WTC11 (cell line): Measurements from ENCODE around the gene ATP11A. TPM values are rescaled to one million over a fixed set of nuclear protein-coding genes. Genes with fewer than 3 reads are reported as not detected.
"Not testable (repeated sequence)": the region's sequence is repeated elsewhere in the genome, so short reads cannot be mapped to it uniquely, and the experiment has no call there.

Experiments used
- ATAC-seq: fragments of 200-7000 bp; cut with Tn5 transposase; 2 replicates; pipeline ENCODE4 v1.10.0; 2021; ENCODE audit warnings: mild to moderate bottlenecking, moderate library complexity
- CTCF ChIA-PET: fragments of 300-600 bp; sonication (Branson Sonifier 250); formaldehyde crosslinking; loops from one replicate; lab custom pipeline; 2021; ENCODE audit warnings: antibody characterized with exemption; lab: Charles Lee
- POLR2A ChIA-PET: fragments of 350-600 bp; sonication (Branson Sonifier 250); formaldehyde crosslinking; loops from one replicate; lab custom pipeline; 2021; ENCODE audit warnings: antibody characterized with exemption; lab: Charles Lee
- DNase-seq: peaks from one replicate; pipeline ENCODE4 v3.0.0; 2021; ENCODE audit warnings: low spot score
- H3K27ac Mint-ChIP-seq: 2 replicates; pipeline ENCODE4 v1.8.0; 2021; ENCODE audit warnings: mixed read lengths
- H3K27me3 Mint-ChIP-seq: 2 replicates; pipeline ENCODE4 v1.8.0; 2021; ENCODE audit warnings: low read depth, mild to moderate bottlenecking, moderate library complexity, mixed read lengths
- H3K36me3 Mint-ChIP-seq: 2 replicates; pipeline ENCODE4 v1.8.0; 2021; ENCODE audit warnings: mixed read lengths
- H3K4me1 Mint-ChIP-seq: 2 replicates; pipeline ENCODE4 v1.8.0; 2022; ENCODE audit warnings: mixed read lengths
- H3K4me3 Mint-ChIP-seq: 2 replicates; pipeline ENCODE4 v1.8.0; 2021; ENCODE audit warnings: mild to moderate bottlenecking, moderate library complexity, mixed read lengths
- H3K9me3 Mint-ChIP-seq: 2 replicates; pipeline ENCODE4 v1.8.0; 2021; ENCODE audit warnings: mixed read lengths
- CREB1 ChIP-seq: sonication (generic); formaldehyde crosslinking; IDR thresholded peaks from 2 replicates; pipeline ENCODE4 v1.8.0; 2023; ENCODE audit warnings: mild to moderate bottlenecking, missing genetic modification reagents
- CREM ChIP-seq: sonication (generic); formaldehyde crosslinking; IDR thresholded peaks from 2 replicates; pipeline ENCODE4 v1.8.1; 2022; ENCODE audit warnings: mild to moderate bottlenecking, missing genetic modification reagents, moderate library complexity
- EMX1 ChIP-seq: fragments of 250-450 bp; sonication (Bioruptor Pico); IDR thresholded peaks from 2 replicates; pipeline ENCODE4 v1.8.0; 2021; ENCODE audit warnings: mild to moderate bottlenecking
- ETV6 ChIP-seq: sonication (generic); formaldehyde crosslinking; IDR thresholded peaks from 2 replicates; pipeline ENCODE4 v1.8.1; 2022; ENCODE audit warnings: mild to moderate bottlenecking, missing genetic modification reagents
- FOXP1 ChIP-seq: sonication (generic); formaldehyde crosslinking; IDR thresholded peaks from 2 replicates; pipeline ENCODE4 v1.8.0; 2022; ENCODE audit warnings: missing genetic modification reagents, mild to moderate bottlenecking, moderate library complexity, borderline replicate concordance
- OVOL2 ChIP-seq: fragments of 250-450 bp; sonication (Bioruptor Pico); IDR thresholded peaks from 2 replicates; pipeline ENCODE4 v1.9.0; 2021; ENCODE audit warnings: mild to moderate bottlenecking, borderline replicate concordance
- PRRX2 ChIP-seq: fragments of 250-450 bp; sonication (Bioruptor Pico); IDR thresholded peaks from 2 replicates; pipeline ENCODE4 v1.8.0; 2021; ENCODE audit warnings: mild to moderate bottlenecking
- TCF7 ChIP-seq: sonication (generic); formaldehyde crosslinking; IDR thresholded peaks from 2 replicates; pipeline ENCODE4 v1.8.0; 2022; ENCODE audit warnings: mild to moderate bottlenecking, low read depth, missing genetic modification reagents, moderate library complexity
- TP53 ChIP-seq: sonication (generic); formaldehyde crosslinking; IDR thresholded peaks from 2 replicates; pipeline ENCODE4 v1.8.1; 2023; ENCODE audit warnings: mild to moderate bottlenecking, missing genetic modification reagents
- total RNA-seq: library from RNA; stranded (reverse); gene quantifications from 3 replicates; pipeline ENCODE4 v1.2.3, GENCODE V29; 2021
- TF ChIP-seq, protein P1 (sequence below): fragments of 250-450 bp; sonication (Bioruptor Pico); IDR thresholded peaks from 2 replicates; pipeline ENCODE4 v1.9.0; 2021; ENCODE audit warnings: mild to moderate bottlenecking
- TF ChIP-seq, protein P2 (sequence below): sonication (generic); formaldehyde crosslinking; IDR thresholded peaks from 2 replicates; pipeline ENCODE4 v1.8.1; 2023; ENCODE audit warnings: mild to moderate bottlenecking, missing genetic modification reagents
- TF ChIP-seq, protein P3 (sequence below): sonication (generic); formaldehyde crosslinking; IDR thresholded peaks from 2 replicates; pipeline ENCODE4 v1.8.1; 2023; ENCODE audit warnings: mild to moderate bottlenecking, missing genetic modification reagents
- TF ChIP-seq, protein P4 (sequence below): fragments of 250-450 bp; sonication (Bioruptor Pico); IDR thresholded peaks from 2 replicates; pipeline ENCODE4 v1.9.0; 2021; ENCODE audit warnings: mild to moderate bottlenecking
- TF ChIP-seq, protein P5 (sequence below): sonication (generic); formaldehyde crosslinking; IDR thresholded peaks from 2 replicates; pipeline ENCODE4 v1.8.1; 2023; ENCODE audit warnings: mild to moderate bottlenecking, missing genetic modification reagents, moderate library complexity
- TF ChIP-seq, protein P6 (sequence below): sonication (generic); formaldehyde crosslinking; IDR thresholded peaks from 2 replicates; pipeline ENCODE4 v1.8.1; 2023; ENCODE audit warnings: mild to moderate bottlenecking, moderate library complexity, missing genetic modification reagents
- TF ChIP-seq, protein P7 (sequence below): fragments of 250-450 bp; sonication (Bioruptor Pico); conservative IDR thresholded peaks from 2 replicates; pipeline ENCODE4 v1.9.0; 2021; ENCODE audit warnings: mild to moderate bottlenecking

ATP11A gene
- total RNA-seq, 1 experiment from 2014 or later, result 100 TPM

DNA sequence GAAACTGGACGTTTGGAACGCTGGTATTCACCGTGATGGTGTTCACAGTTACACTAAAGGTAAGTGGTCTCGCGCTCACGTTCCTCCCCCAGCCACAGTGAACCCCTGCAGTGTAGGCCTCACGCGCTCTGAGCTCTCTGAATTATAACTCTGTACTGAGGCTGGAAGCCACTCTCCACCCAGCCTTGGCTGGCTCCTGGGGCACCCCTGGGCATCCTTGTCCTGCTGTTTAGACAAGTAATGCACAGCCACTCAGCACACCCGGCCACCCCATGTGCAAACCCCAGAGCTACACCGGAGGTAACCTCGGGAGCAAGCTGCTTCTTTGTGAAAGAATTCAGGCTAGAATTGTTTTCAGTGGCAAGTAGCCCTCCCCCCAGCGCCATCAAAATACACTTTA lies 181.9 kb downstream of the ATP11A start:
- ChIA-PET CTCF (no interaction called here), POLR2A (no interaction called here)
- H3K4me3 Mint-ChIP-seq, result no peak overlapping the region
- H3K27me3 Mint-ChIP-seq, result no peaks in the 10 kb centered on the region
- H3K36me3 Mint-ChIP-seq, result peaks cover 59% of the 10 kb centered on the region
- H3K4me1 Mint-ChIP-seq, result peaks cover 5% of the 10 kb centered on the region; the same call in 1 of the 2 replicates
- H3K9me3 Mint-ChIP-seq, result peaks cover 6% of the 10 kb centered on the region; the same call in 1 of the 2 replicates
- no peak for DNase-seq
- ATAC-seq, result no peak
- TF ChIP-seq ETV6 (no peak), EMX1 (no peak), TCF7 (no peak), TP53 (CRISPR knock-in tag) (no peak), FOXP1 (CRISPR knock-in tag) (no peak), CREM (CRISPR knock-in tag) (no peak), OVOL2 (CRISPR knock-in tag) (no peak), PRRX2 (CRISPR knock-in tag) (no peak)
- TF ChIP-seq, protein P1, sequence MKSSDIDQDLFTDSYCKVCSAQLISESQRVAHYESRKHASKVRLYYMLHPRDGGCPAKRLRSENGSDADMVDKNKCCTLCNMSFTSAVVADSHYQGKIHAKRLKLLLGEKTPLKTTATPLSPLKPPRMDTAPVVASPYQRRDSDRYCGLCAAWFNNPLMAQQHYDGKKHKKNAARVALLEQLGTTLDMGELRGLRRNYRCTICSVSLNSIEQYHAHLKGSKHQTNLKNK, result no peak
- TF ChIP-seq, protein P2, sequence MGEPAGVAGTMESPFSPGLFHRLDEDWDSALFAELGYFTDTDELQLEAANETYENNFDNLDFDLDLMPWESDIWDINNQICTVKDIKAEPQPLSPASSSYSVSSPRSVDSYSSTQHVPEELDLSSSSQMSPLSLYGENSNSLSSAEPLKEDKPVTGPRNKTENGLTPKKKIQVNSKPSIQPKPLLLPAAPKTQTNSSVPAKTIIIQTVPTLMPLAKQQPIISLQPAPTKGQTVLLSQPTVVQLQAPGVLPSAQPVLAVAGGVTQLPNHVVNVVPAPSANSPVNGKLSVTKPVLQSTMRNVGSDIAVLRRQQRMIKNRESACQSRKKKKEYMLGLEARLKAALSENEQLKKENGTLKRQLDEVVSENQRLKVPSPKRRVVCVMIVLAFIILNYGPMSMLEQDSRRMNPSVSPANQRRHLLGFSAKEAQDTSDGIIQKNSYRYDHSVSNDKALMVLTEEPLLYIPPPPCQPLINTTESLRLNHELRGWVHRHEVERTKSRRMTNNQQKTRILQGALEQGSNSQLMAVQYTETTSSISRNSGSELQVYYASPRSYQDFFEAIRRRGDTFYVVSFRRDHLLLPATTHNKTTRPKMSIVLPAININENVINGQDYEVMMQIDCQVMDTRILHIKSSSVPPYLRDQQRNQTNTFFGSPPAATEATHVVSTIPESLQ (CRISPR knock-in tag), result no peak
- TF ChIP-seq, protein P3, sequence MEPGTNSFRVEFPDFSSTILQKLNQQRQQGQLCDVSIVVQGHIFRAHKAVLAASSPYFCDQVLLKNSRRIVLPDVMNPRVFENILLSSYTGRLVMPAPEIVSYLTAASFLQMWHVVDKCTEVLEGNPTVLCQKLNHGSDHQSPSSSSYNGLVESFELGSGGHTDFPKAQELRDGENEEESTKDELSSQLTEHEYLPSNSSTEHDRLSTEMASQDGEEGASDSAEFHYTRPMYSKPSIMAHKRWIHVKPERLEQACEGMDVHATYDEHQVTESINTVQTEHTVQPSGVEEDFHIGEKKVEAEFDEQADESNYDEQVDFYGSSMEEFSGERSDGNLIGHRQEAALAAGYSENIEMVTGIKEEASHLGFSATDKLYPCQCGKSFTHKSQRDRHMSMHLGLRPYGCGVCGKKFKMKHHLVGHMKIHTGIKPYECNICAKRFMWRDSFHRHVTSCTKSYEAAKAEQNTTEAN, result no peak
- H3K27ac Mint-ChIP-seq, result no peak overlapping the region

DNA sequence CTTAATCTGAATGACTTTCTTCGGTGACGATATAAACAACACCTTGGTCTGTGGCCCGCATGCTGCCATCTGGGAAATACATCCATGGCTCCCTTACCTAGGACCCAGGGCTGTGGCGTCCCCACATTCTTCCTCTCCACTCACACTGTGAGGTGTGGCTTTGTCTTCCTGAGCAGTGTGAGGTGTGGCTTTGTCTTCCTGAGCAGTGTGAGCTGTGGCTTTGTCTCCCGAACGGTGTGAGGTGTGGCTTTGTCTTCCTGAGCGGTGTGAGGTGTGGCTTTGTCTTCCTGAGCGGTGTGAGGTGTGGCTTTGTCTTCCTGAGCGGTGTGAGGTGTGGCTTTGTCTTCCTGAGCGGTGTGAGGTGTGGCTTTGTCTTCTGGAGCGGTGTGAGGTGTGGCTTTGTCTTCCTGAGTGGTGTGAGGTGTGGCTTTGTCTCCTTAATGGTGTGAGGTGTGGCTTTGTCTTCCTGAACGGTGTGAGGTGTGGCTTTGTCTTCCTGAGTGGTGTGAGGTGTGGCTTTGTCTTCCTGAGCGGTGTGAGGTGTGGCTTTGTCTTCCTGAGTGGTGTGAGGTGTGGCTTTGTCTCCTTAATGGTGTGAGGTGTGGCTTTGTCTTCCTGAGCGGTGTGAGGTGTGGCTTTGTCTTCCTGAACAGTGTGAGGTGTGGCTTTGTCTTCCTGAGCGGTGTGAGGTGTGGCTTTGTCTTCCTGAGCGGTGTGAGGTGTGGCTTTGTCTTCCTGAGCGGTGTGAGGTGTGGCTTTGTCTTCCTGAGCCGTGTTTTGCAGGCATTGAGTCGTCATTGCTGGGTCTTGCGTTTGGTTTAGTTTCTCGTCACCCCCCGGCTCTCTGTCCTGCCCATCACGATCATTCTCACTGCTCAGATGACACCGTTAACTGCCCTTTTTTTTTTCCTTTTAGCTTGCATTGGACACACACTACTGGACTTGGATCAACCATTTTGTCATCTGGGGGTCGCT lies 183.1 kb downstream of the ATP11A start:
- Mint-ChIP-seq H3K27ac (peak overlapping the region; percentile 85), H3K36me3 (peaks cover 51% of the 10 kb centered on the region)
- ChIA-PET CTCF (interaction anchor here (1.4 to 2.1 kb wide), 4 partner anchors 14 to 232 kb away, joined by 4 to 17 read pairs (median 14); no protein-coding TSS in a partner anchor), POLR2A (interaction anchor here (0.6 kb wide), 1 partner anchor 43 kb away, joined by 3 read pairs; no protein-coding TSS in a partner anchor)
- not testable (repeated sequence) for H3K4me3 Mint-ChIP-seq, DNase-seq, H3K27me3 Mint-ChIP-seq, ATAC-seq, H3K4me1 Mint-ChIP-seq, H3K9me3 Mint-ChIP-seq

DNA sequence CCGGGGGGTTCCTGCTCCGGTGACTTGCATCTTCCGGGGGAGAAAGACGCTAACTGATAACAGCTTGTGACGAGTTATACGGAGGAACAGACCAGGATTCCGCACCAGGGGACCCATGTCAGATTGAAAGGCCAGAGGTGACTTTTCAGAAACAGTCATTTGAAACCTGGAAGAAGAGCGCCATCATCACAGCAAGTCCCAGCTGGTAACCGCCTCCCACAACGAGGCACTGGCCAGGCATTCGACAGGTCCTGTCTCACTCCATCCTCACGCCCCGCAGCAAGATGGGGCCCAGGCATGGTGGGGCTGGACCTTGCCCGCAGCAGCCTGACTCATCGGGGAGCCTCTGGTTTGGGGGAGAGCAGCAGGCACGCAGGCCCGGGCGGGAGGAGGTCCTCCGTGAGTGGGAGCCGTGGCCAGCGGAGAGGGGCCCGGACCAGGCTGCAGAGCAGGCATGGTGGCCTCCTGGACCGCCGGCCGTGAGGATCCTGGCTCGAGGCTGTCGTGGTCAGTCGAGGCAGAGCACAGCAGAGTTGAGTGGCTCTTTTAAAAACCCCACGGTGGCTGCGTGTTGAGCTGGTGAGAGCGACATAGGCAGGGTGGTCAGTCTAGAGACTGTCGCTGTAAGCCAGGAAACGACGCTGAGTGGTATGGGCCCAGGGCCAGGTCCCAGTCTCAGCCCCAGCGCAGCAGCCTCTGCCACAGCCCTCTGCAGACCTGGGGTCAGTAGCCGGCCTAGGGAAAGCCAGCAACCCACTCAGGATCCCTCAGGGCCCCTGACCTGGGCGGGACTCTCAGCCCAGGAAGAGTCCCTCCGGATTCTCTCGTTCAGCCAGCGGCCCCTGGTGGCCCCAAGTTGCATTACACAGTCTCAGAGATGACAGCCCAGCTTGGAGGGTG lies 184.3 kb downstream of the ATP11A start:
- POLR2A ChIA-PET, result interaction anchor here (0.6 kb wide), 1 partner anchor 42 kb away, joined by 3 read pairs; no protein-coding TSS in a partner anchor
- CTCF ChIA-PET, result interaction anchor here (0.6 to 2.1 kb wide), 31 partner anchors 9 to 363 kb away, joined by 3 to 17 read pairs (median 4); no protein-coding TSS in a partner anchor
- H3K27ac Mint-ChIP-seq, result peak overlapping the region; percentile 85
- ATAC-seq, result peak; percentile 94
- H3K27me3 Mint-ChIP-seq, result no peaks in the 10 kb centered on the region
- H3K4me3 Mint-ChIP-seq, result no peak overlapping the region
- H3K9me3 Mint-ChIP-seq, result peaks cover 6% of the 10 kb centered on the region; the same call in 1 of the 2 replicates
- peak; percentile 87 for DNase-seq
- peaks cover 47% of the 10 kb centered on the region for H3K36me3 Mint-ChIP-seq
- peaks cover 5% of the 10 kb centered on the region; the same call in 1 of the 2 replicates for H3K4me1 Mint-ChIP-seq
- TF ChIP-seq, protein P4, sequence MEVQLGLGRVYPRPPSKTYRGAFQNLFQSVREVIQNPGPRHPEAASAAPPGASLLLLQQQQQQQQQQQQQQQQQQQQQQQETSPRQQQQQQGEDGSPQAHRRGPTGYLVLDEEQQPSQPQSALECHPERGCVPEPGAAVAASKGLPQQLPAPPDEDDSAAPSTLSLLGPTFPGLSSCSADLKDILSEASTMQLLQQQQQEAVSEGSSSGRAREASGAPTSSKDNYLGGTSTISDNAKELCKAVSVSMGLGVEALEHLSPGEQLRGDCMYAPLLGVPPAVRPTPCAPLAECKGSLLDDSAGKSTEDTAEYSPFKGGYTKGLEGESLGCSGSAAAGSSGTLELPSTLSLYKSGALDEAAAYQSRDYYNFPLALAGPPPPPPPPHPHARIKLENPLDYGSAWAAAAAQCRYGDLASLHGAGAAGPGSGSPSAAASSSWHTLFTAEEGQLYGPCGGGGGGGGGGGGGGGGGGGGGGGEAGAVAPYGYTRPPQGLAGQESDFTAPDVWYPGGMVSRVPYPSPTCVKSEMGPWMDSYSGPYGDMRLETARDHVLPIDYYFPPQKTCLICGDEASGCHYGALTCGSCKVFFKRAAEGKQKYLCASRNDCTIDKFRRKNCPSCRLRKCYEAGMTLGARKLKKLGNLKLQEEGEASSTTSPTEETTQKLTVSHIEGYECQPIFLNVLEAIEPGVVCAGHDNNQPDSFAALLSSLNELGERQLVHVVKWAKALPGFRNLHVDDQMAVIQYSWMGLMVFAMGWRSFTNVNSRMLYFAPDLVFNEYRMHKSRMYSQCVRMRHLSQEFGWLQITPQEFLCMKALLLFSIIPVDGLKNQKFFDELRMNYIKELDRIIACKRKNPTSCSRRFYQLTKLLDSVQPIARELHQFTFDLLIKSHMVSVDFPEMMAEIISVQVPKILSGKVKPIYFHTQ (CRISPR knock-in tag), result no peak
- TF ChIP-seq, protein P5, sequence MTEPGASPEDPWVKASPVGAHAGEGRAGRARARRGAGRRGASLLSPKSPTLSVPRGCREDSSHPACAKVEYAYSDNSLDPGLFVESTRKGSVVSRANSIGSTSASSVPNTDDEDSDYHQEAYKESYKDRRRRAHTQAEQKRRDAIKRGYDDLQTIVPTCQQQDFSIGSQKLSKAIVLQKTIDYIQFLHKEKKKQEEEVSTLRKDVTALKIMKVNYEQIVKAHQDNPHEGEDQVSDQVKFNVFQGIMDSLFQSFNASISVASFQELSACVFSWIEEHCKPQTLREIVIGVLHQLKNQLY (CRISPR knock-in tag), result no peak
- TF ChIP-seq, protein P6, sequence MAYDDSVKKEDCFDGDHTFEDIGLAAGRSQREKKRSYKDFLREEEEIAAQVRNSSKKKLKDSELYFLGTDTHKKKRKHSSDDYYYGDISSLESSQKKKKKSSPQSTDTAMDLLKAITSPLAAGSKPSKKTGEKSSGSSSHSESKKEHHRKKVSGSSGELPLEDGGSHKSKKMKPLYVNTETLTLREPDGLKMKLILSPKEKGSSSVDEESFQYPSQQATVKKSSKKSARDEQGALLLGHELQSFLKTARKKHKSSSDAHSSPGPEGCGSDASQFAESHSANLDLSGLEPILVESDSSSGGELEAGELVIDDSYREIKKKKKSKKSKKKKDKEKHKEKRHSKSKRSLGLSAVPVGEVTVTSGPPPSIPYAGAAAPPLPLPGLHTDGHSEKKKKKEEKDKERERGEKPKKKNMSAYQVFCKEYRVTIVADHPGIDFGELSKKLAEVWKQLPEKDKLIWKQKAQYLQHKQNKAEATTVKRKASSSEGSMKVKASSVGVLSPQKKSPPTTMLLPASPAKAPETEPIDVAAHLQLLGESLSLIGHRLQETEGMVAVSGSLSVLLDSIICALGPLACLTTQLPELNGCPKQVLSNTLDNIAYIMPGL, result 0 out of 2 replicates have a peak, but pooled peaks have one; percentile 35
- 0 out of 2 replicates have a peak, but pooled peaks have one; percentile 28 for TF ChIP-seq CREB1 (CRISPR knock-in tag)
- TF ChIP-seq, protein P7, sequence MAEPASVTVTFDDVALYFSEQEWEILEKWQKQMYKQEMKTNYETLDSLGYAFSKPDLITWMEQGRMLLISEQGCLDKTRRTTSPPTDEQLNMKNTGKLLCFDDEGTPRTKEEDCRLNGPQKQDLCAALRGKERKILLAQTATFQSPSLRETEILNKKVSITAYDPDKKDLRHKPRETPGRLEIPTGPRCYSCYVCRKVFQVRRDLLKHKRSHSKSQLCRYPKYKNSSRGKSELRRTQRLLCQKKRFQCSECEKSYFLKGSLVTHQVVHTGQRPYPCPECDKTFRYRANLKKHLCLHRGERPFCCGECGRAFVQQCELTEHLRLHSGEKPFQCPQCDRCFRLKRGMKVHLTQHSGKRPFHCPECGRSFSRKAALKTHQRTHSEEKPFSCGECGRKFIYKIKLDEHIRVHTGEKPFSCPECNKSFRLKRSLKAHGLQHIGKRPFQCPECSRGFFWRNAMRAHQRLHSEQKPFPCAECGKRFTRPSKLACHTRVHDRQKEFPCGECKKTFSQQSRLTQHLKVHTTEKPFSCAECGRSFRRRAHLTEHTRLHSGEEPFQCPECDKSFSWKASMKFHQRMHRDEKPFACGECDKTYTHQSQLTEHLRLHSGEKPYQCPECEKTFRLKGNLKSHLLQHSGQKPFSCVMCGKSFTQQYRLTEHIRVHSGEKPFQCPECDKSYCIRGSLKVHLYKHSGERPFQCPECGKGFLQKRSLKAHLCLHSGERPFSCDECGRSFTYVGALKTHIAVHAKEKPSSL (CRISPR knock-in tag), result no peak
